A172 (cell line): Measurements from ENCODE around the gene FMN1. TPM values are rescaled to one million over a fixed set of nuclear protein-coding genes. Genes with fewer than 3 reads are reported as not detected.
A peak's percentile ranks its signal among the peaks of the same experiment; 100 is the strongest.

ENCODE experiments used
- DNase-seq: peaks from one replicate; pipeline ENCODE4 v3.0.0-alpha.2; 2015; ENCODE audit warnings: low spot score
- total RNA-seq: library from RNA; depleted of rRNA; stranded (reverse); fragments of >200 nt; shearing (Covaris generic); gene quantifications from 2 replicates; pipeline ENCODE4 v1.2.3, GENCODE V29; 2014

FMN1 gene
- total RNA-seq, 1 experiment from 2014 or later, result 0.95 TPM

- no peak for DNase-seq
These were observed 308.8 kb downstream of the FMN1 start for GRCh38 chr15:32885713-32886112.

GRCh38 chr15:32884146-32884545 lies 310.4 kb downstream of the FMN1 start:
- no peak for DNase-seq

- no peak for DNase-seq
These were observed 311.6 kb downstream of the FMN1 start for GRCh38 chr15:32882955-32883354.

- no peak for DNase-seq
These were observed 313.0 kb downstream of the FMN1 start for GRCh38 chr15:32881528-32881927.

GRCh38 chr15:32880642-32881041 lies 313.9 kb downstream of the FMN1 start:
- no peak for DNase-seq

GRCh38 chr15:32879980-32880379 lies 314.5 kb downstream of the FMN1 start:
- no peak for DNase-seq

- DNase-seq, result no peak
These were observed 315.4 kb downstream of the FMN1 start for GRCh38 chr15:32878869-32879805.

GRCh38 chr15:32878342-32878741 lies 316.2 kb downstream of the FMN1 start:
- DNase-seq, result no peak

GRCh38 chr15:32877252-32878019 lies 317.1 kb downstream of the FMN1 start:
- no peak for DNase-seq

GRCh38 chr15:32873284-32874114 lies 321.0 kb downstream of the FMN1 start:
- peak; percentile 42 for DNase-seq

GRCh38 chr15:32872621-32873283 lies 321.8 kb downstream of the FMN1 start:
- no peak for DNase-seq

- no peak for DNase-seq
These were observed 322.6 kb downstream of the FMN1 start for GRCh38 chr15:32871883-32872282.

- peak; percentile 94 for DNase-seq
These were observed 324.1 kb downstream of the FMN1 start for GRCh38 chr15:32870240-32871033.

- no peak for DNase-seq
These were observed 324.7 kb downstream of the FMN1 start for GRCh38 chr15:32869776-32870175.

GRCh38 chr15:32867313-32867626 lies 327.2 kb downstream of the FMN1 start:
- peak; percentile 83 for DNase-seq

- DNase-seq, result no peak
These were observed 327.8 kb downstream of the FMN1 start for GRCh38 chr15:32866454-32867312.

GRCh38 chr15:32864841-32865240 lies 329.7 kb downstream of the FMN1 start:
- DNase-seq, result no peak

- no peak for DNase-seq
These were observed 330.5 kb downstream of the FMN1 start for GRCh38 chr15:32864051-32864450.

- no peak for DNase-seq
These were observed 332.8 kb downstream of the FMN1 start for GRCh38 chr15:32861761-32862160.

GRCh38 chr15:32861174-32861573 lies 333.3 kb downstream of the FMN1 start:
- DNase-seq, result no peak
